ENCODE data around the gene RPS3A.
"Not testable (repeated sequence)": the region's sequence is repeated elsewhere in the genome, so short reads cannot be mapped to it uniquely, and the experiment has no call there.

RPS3A gene

DNA sequence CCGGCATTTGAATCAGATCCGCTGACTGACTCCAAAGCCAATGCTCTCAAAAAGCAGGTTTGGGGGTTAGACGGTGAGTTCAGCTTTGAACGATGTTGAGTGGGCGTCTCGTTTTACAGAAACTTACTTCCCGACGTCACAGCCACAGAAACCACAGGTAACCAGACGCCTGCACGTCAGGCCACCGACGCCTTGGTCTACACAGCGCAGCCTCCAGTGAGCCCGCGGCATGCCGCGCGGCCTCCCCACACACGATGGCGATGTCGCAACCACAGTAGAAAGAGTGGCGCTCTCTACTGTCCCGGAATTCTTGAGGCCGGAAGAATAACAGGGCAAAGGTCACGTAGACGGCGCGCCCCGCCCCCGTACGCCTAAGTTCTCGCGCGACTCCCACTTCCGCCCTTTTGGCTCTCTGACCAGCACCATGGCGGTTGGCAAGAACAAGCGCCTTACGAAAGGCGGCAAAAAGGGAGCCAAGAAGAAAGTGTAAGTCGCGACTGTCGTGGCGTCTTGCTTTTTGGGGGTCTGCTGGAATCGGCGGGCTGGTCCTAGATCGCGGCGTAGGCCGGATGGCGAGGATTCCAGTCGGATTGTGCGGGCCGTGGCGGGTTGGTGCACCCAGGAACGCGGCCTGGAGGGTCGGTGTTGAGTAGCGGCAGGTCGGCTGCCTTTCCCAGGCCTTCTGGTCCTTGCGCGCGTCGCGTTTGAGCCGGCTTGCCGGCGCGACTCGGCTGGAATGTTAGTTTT is at the start of gene RPS3A:
TSS of gene RPS3A (plus strand) at position 400 of the 747 bp plus-strand sequence. CDS start at position 425, 25 bp downstream.
- DNase-seq (ENCODE audit: low read depth), result peak; percentile 95

DNA sequence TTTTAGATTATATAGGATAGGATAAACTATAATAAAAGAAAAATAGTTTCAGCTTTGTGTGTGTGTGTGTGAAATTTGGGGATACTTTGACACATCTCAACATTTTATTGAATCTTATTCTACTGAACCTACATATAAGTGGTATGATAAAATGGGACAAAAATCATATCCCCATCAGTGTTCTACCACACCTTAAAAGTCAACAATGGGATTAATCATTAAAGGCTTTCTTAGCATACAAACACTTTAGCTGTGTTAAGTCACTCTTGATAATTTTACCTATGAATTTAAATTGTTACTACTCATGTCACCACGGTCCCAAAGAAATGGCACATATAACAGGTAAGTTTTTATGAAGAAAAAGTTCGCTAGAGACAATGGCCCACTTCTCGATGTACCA is 46.6 kb upstream of the RPS3A start:
- no peak for DNase-seq (ENCODE audit: low read depth)

DNA sequence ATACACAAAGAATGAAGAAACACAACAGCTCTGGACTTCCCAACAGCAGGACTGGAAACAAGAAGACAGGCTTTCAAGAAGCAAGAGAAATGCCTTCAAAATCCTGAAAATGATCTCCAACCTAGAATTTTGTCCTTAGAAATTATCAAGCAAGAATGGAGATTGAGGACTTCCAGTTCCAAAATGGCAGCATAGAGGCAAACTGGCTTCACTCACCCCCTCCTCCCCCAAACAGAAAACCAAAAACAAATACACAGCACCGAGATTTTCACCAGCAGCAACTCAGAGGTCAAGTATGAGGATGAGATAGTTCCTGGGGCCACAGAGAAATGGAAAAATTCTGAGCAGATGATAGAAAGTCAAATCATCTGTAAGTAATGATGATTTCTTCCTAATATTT is 43.9 kb upstream of the RPS3A start:
- no peak for DNase-seq (ENCODE audit: low read depth)

DNA sequence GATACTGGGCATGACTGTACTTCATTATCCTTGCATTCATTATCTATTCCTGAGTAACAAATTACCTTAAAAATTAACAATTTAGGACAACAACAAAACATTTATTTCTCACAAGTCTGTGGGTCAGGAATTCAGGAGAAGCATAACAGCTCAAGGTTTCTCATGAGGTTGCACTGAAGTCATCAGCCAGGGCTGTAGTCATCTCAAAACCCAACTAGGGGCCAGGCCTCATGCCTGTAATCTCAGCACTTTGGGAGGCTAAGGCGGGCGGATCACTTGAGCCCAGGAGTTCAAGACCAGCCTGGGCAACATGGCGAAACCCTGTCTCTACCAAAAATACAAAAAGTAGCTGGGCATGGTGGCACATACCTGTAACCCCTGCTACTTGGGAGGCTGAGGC is 36.3 kb upstream of the RPS3A start:
- DNase-seq (ENCODE audit: low read depth), result not testable (repeated sequence)

DNA sequence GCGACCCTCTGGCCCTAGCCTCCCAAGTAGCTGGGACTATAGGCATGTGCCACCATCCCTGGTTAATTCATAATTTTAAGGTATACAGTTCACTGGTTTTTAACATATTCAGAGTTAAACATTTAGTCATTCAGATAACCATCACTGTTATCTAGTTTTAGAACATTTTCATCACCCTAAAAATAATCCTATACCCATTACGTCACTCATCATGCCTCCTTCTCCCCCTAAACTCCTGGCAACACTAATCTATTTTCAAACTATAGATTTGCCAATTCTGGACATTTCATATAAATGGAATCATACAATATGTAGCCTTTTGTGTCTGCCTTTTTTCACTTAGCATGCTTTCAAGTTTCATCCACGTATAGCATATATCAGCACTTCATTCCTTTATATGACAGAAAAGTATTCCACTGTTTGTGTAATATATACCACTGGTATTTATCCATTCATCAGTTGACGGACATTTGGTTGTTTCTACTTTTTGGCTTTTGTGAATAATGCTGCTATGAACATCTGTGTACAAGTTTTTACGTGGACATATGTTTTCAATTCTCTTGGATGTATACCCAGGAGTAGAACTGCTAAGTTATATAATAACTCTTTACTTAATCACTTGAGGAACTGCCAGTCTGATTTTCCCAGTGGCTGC is 32.0 kb upstream of the RPS3A start:
- DNase-seq (ENCODE audit: low read depth), result no peak

DNA sequence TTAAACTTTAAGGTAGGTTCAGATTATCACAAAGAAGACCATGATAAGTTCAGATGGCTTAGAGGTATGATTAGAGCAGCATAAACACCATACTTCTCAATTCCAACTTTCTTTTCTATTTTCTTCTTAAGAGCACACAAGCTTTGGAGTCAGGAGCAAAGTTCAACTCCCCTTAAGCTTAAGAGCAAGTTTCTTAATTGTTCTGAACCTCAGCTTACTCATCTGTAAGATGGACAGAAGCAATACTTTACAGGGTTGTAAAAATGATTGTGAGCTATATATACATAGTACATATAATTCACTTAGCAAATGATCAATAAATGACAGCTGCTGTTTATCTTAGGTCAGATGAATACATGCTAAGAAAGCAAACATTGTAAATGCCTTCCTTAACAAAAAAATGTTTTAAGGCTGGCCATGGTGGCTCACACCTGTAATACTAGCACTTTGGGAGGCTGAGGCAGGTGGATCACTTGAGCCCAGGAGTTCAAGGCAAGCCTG is 25.0 kb upstream of the RPS3A start:
- DNase-seq (ENCODE audit: low read depth), result no peak

DNA sequence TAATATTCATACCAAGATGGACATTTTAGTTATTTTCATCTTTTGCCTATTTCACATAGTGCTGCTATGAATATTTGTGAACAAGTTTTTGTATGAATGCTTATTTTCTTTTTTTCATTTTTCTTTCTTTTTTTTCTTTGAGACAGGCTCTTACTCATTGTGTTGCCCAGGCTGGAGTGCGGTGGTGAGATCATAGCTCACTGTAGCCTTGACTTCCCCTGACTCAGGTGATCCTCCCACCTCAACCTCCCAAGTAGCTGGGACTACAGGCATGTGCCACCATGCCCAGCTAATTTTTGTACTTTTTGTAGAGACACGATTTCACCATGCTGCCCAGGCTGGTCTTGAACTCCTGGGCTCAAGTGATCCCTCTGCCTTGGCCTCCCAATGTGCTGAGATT is 21.4 kb upstream of the RPS3A start:
- DNase-seq (ENCODE audit: low read depth), result not testable (repeated sequence)

DNA sequence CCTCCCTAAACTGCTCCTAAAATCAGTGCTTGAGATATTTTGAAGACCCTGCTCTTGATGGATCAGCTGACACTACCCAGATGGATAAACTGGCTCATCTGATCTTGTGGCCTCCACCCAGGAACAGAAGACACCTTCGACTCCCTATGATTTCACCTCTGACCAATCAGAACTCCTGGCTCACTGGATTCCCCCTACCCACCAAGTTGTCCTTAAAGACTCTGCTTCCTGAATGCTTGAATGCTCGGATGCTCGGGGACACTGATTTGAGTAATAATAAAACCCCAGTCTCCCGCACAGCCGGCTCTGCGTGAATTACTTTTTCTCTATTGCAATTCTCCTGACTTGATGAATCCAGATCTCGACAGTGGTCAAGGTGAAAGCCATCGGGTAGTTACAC is 12.0 kb upstream of the RPS3A start:
- DNase-seq (ENCODE audit: low read depth), result no peak

DNA sequence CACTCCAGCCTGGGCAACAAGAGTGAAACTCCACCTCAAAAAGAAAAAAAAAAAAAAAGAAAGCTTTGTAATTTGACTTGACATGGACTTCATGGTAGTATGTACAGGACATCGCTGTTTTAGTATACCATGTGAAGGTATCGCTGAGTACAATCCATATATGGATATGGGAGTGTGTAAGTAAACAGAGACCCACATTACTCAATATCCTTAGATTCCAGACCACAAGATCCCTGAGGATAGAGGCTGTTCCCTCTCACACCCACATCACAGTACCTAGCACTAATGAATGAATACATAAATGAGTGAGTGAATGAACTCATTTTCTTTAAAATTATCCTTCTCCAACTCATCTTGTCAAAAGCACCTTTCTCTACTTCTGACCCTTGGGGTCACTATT is 8.4 kb upstream of the RPS3A start:
- DNase-seq (ENCODE audit: low read depth), result no peak

DNA sequence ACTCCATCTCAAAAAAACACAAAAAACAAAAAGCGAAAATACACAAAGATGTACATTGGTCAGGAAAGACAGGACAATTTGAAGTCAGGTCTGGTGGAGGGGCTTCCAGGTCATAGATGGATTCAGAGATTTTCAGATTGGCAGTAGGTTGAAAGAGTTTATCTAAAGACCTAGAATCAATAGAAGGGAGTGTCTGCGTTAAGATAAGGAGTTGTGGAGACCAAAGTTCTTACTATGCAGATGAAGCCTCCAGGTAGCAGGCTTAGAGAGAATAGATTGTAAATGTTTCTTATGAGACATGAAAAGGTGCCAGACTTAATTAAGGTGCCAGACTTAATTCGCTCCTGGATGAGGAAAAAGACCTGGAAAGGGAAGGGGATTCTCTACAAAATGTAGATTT is 6.9 kb upstream of the RPS3A start:
- DNase-seq (ENCODE audit: low read depth), result no peak

DNA sequence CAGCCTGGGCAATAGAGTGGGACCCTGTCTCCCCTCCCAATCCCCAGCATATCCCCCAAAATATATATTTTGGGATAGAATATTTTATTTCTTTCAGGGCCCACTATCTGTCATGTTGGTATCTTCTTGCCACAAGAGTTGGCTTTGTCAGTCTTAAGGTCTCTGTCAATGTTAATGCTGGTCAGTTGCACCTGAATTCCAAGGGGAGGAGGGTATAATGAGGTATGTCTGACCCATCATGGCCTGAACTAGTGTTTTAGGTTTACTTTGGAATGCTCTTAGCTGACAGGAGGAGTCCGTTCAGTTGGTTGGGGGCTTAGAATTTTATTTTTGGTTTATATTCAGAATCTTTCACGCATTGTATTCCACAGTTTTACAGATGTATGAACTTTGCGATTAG is 6.2 kb upstream of the RPS3A start:
- DNase-seq (ENCODE audit: low read depth), result no peak

DNA sequence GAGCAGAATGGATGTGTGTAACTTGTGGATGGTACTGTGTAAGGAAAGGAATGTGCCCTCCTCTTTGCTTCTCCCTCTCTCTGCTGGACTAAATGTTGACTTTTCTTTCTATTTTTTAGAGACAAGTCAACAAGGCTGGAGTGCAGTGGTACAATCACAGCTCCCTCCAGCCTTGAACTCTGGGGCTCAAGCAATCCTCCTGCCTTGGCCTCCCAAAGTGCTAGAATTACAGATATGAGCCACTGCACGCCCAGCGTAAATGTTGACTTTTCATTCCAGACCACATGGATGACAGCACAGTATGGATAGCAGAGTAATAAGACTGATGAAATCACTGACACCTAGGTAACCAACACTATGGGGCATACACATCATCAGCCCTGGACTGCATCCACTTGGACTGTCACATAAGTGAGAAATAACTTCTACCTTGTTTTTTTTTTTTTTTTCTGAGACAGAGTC is 5.1 kb upstream of the RPS3A start:
- DNase-seq (ENCODE audit: low read depth), result no peak

DNA sequence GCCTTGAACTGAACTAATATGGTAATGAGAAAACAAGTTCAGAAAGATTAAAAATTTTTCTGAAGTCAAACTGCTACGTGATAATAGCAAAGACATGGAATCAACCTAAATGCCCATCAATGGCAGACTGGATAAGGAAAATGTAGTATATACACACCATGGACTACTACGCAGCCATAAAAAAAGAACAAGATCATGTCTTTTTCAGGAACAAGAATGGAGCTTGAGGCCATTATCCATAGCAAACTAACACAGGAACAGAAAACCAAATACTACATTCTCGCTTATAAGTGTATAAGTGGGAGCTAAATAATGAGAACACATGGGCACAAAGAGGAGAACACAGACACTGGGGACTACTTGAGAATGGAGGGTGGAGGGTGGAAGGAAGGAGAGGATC is 4.3 kb upstream of the RPS3A start:
- no peak for DNase-seq (ENCODE audit: low read depth)

DNA sequence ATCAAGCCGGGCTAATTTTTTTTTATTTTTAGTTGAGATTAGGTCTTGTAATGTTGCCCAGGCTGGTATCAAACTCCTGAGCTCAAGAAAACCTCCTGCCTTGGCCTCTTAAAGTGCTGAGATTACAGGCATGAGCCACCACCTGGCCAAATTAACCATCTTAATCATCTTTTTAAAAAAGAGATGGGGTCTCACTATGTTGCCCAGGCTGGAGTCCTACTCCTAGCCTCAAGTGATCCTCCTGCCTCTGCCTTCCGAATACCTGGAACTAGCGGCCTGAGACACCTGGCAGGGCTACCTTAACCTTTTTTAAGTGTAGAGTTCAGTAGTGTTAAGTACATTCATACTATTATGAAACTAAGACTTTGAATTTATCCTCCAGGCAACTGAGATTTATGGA is 1.7 kb upstream of the RPS3A start:
- DNase-seq (ENCODE audit: low read depth), result no peak

DNA sequence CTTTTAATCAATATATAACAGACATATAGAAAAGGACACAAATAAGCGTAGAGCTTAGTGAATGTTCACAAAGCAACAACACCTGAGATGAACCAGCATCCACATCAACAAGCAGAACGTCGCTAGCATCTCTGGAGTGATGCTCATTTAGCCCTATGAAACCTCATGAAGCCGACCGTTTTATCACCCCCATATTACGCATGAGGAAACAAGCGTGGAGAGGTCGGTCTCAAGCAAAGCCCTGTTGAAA is 524 bp upstream of the RPS3A start:
- DNase-seq (ENCODE audit: low read depth), result no peak

DNA sequence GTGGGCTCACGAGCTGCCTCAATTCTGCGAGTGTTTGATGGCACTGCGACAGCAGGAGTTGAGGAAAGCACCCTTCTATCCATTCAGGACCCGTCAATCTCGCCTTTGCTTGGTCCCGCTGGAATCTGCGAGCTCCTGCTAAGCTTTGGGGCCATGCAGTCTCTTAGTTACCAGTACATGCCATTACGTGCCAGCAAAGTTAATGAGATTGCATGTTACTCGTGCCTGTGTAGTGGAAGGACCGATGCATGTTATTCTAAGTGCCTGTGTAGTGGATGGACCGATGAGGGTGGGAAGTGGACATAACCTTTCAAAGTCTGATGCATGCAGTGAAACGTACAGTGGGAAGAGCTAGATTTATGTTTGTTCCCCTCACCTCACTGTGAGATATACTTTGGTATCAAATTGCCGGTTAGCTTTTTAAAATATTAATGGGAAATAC is 569 bp downstream of the RPS3A start:
- DNase-seq (ENCODE audit: low read depth), result no peak

DNA sequence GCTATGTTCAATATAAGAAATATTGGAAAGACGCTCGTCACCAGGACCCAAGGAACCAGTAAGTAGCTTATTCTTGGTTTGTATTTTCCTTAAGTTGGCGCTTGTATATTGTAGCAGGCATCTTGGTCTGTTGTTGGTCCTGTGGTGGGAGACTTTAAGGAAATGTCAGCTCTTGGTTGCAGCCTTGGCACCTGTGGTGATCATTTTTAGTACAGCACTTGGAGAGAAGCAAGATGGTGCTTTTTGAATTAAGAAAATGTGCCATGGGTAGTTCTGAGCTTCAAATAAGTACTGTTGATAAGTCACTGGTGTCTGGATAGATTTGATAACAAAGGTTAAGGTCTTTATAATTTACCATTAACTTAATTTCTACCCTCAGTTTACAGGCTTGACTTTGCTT is 1.1 kb downstream of the RPS3A start:
- DNase-seq (ENCODE audit: low read depth), result no peak

DNA sequence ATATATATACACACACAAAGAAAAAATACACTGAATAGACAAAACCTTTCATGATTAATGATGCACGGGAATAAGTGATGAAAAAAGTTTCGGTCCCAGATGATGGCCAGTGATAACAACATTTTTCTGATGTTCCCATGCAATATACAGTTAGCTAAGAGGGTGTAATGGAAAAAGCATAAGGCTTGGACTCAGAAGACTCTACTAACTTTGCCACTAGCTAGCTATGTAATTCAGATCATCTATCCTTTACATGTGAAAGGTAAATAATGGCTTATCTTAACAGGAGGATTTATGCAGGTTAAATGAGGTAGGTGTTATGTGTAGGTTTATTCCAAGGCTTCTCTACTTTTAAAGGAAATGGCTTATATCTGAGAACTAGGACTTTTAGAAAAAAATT is 4.3 kb downstream of the RPS3A start:
- DNase-seq (ENCODE audit: low read depth), result no peak

DNA sequence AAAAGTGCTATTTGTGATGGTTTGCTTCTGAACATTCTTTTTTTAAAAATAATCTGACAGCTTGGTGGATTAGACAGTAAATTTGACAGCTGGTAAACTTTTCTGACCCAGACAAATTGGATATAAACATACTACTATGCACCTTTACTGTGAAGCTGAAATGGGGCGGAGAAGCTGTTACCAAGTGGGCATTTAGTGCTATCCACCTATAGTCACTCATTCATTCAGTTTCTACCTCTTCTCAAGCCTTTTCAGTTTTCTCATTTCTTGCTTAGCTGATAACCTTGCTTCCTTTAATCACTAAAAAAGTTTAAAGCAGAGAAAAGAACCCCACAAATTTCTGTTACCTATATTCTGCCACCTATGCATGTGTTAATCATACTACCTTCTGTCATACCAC is 5.2 kb downstream of the RPS3A start:
- DNase-seq (ENCODE audit: low read depth), result no peak

DNA sequence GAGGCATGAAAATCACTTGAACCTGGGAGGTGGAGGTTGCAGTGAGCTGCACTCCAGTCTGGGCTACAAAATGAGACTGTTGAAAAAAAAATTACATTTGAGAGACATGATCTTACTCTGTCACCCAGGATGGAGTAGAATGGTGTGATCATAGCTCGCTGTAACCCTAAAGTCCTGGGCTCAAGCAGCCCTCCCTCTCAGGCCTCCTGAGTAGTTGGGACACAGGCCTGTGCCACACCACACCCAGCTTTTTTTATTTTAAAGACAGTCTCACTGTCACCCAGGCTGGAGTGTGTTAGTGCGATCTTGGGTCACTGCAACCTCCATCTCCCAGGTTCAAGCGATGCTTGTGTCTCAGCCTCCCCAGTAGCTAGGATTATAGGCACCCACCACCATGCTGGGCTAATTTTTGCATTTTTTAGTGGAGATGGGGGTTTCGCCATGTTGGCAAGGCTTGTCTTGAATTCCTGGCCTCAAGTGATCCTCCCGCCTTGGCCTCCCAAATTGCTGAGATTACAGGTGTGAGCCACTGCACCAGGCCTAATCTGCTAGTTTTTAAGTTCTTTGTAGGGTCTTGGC is 6.1 kb downstream of the RPS3A start:
- no peak for DNase-seq (ENCODE audit: low read depth)

DNA sequence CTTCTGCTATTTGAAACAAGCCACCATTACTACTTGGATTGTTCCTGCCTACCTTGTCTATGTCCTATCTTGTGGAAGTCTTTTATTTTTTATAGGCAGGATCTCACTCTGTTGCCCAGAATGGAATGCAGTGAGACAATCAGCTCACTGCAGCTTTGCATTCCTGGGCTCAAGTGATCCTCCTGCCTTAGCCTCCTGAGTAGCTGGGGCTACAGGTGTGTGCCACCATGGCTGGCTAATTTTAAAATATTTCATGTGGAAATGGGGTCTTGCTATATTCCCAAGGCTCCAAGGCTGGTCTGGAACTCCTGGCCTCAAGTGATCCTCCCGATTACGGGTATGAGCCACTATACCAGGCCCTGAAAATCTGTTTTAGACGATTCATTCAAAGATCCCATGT is 7.6 kb downstream of the RPS3A start:
- DNase-seq (ENCODE audit: low read depth), result no peak

DNA sequence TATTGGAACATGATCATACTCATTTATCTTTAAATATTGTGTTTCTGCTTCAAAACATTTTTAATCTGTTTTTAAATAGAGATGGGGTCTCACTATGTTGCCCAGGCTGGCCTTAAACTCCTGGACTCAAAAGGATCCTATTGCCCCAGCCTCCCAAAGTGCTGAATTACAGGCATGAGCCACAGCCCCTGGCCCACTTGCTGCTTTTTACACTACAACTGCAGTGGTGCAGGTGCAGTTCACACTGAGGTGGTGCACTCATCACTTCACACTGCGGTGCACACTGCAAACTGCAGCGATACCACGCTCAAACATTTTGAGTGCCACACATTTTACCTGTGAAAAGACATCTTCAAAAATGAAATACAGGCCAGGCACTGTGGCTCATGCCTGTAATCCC is 10.8 kb downstream of the RPS3A start:
- no peak for DNase-seq (ENCODE audit: low read depth)

DNA sequence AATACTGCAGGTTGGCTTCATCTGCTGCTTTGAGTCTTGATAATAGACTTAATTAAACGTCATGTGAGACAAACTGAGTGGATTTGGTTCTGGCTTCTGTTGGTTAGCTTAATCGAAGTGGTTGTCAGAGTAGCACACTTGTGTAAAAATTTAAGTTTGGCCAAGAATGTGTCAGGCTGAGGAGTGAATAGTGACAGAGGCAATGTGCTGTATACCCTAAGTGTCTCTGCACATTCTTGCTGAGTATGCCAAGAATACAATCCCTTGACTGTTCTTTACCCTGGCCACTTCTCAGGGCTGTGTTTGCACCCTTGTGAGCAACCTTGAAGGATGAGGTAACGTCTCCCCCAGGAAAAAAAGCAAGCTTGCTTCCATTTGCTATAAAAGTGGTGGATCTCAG is 14.9 kb downstream of the RPS3A start:
- no peak for DNase-seq (ENCODE audit: low read depth)

DNA sequence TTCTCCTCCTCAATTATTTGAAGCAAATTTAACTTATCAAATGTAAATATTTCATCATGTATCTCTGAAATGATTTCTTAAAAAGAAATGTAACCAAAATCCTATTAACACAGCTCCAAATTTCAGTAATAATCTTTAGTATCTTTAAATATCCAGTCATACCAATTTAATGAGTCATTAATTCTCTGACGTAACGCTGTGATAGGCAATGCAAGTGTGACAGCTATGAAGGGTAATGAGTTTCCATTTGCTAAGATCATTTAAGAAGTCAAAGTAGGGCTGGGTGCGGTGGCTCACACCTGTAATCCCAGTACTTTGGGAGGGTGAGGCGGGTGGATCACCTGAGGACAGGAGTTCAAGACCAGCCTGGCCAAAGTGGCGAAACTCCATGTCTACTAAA is 15.6 kb downstream of the RPS3A start:
- DNase-seq (ENCODE audit: low read depth), result no peak

Data from CMK (cell line).